Measurements from ENCODE around the gene WDR35. TPM values are rescaled to one million over a fixed set of nuclear protein-coding genes. Genes with fewer than 3 reads are reported as not detected.

Gene WDR35
- total RNA-seq, 1 donor from 2014 or later = 6.4 TPM

DNA sequence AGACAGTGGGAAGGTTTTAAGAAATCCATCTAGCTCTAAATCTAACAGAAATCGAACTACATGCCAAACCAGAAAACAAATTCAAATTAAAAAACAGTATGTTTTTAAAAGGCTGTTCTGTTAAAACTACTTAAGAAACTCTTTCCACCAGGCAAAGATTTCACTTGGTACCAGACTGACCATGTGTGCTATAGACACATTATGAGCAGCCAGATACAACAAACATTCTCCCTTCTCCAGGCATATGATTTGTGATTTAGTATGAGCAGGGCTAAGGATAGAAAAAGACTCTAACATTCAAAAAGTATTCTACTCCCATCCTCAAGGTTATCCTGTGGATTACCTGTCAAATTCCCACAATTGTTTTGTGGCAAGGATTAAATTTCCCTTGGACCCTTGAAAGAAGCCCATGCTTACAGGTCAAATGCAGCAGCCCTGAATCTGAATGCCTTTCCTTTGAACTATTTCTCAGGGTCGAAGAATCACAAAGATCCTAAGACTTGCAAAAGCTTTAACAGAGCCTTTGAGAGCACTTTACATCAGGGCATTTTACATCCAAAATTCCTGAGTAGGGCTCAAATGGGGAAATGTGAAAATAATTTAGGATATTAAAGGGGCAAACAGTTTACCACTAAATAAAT, 45.6 kb downstream of the WDR35 start:
- Mint-ChIP-seq H3K4me1 (ENCODE audit: low read depth, unreplicated experiment) (peaks cover 4% of the 10 kb centered on the region), H3K27me3 (ENCODE audit: unreplicated experiment) (peaks cover 1% of the 10 kb centered on the region), H3K4me3 (ENCODE audit: unreplicated experiment) (no peak overlapping the region), H3K9me3 (ENCODE audit: unreplicated experiment) (no peaks in the 10 kb centered on the region), H3K27ac (ENCODE audit: unreplicated experiment) (no peak overlapping the region), H3K36me3 (ENCODE audit: unreplicated experiment) (no peaks in the 10 kb centered on the region)
- TF ChIP-seq, protein P1, sequence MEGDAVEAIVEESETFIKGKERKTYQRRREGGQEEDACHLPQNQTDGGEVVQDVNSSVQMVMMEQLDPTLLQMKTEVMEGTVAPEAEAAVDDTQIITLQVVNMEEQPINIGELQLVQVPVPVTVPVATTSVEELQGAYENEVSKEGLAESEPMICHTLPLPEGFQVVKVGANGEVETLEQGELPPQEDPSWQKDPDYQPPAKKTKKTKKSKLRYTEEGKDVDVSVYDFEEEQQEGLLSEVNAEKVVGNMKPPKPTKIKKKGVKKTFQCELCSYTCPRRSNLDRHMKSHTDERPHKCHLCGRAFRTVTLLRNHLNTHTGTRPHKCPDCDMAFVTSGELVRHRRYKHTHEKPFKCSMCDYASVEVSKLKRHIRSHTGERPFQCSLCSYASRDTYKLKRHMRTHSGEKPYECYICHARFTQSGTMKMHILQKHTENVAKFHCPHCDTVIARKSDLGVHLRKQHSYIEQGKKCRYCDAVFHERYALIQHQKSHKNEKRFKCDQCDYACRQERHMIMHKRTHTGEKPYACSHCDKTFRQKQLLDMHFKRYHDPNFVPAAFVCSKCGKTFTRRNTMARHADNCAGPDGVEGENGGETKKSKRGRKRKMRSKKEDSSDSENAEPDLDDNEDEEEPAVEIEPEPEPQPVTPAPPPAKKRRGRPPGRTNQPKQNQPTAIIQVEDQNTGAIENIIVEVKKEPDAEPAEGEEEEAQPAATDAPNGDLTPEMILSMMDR (IDR thresholded peaks at IDR 0.05; ENCODE audit: partially characterized antibody, unreplicated experiment) = no peak
- DNase-seq = no peak

DNA sequence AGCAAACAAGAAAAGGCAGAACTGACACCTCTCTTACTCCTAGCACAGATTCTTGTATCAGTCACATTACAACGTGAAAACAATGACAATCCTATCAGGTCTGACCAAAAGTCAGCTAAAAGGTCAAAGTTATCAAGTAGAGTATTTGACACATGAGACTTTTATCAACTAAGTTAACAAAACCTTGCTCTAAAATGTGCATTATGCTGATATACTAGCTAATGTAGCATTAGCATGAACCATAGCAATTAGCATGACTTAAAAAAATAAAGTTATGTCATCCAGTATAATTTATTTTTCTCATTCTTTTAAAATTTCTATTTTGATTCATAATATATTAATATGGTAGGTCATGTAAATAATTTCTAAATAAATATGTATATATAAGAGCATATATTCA, 46.7 kb downstream of the WDR35 start:
- DNase-seq = no peak
- no peak overlapping the region for H3K27ac Mint-ChIP-seq (ENCODE audit: unreplicated experiment)
- no peaks in the 10 kb centered on the region for H3K36me3 Mint-ChIP-seq (ENCODE audit: unreplicated experiment)
- H3K4me3 Mint-ChIP-seq (ENCODE audit: unreplicated experiment) = no peak overlapping the region
- H3K9me3 Mint-ChIP-seq (ENCODE audit: unreplicated experiment) = no peaks in the 10 kb centered on the region
- H3K27me3 Mint-ChIP-seq (ENCODE audit: unreplicated experiment) = peaks cover 1% of the 10 kb centered on the region
- H3K4me1 Mint-ChIP-seq (ENCODE audit: low read depth, unreplicated experiment) = peaks cover 4% of the 10 kb centered on the region
- TF ChIP-seq, protein P1 (IDR thresholded peaks at IDR 0.05; ENCODE audit: partially characterized antibody, unreplicated experiment) = no peak

DNA sequence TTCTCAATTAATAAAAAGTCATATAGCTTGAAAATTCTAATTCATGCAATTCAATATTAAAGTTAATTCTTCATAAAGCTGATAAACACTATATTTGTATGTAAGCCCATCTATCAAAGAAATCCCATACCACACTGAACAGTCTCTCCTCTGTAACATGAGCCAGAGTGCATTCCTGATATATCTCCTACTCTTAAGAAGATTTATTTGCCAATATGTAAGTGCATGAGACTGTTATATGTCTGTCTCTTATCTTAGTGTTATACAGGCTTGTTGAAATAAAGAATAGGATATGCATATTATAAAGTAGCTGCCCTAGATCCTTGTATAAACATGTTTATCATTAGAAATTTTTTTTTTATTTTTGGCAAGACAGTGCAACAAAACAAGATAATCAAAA, 47.7 kb downstream of the WDR35 start:
- H3K4me3 Mint-ChIP-seq (ENCODE audit: unreplicated experiment) = no peak overlapping the region
- no peak for DNase-seq
- H3K27ac Mint-ChIP-seq (ENCODE audit: unreplicated experiment) = no peak overlapping the region
- TF ChIP-seq, protein P1 (IDR thresholded peaks at IDR 0.05; ENCODE audit: partially characterized antibody, unreplicated experiment) = no peak
- peaks cover 4% of the 10 kb centered on the region for H3K4me1 Mint-ChIP-seq (ENCODE audit: low read depth, unreplicated experiment)
- H3K27me3 Mint-ChIP-seq (ENCODE audit: unreplicated experiment) = peaks cover 1% of the 10 kb centered on the region
- H3K9me3 Mint-ChIP-seq (ENCODE audit: unreplicated experiment) = no peaks in the 10 kb centered on the region
- H3K36me3 Mint-ChIP-seq (ENCODE audit: unreplicated experiment) = no peaks in the 10 kb centered on the region

DNA sequence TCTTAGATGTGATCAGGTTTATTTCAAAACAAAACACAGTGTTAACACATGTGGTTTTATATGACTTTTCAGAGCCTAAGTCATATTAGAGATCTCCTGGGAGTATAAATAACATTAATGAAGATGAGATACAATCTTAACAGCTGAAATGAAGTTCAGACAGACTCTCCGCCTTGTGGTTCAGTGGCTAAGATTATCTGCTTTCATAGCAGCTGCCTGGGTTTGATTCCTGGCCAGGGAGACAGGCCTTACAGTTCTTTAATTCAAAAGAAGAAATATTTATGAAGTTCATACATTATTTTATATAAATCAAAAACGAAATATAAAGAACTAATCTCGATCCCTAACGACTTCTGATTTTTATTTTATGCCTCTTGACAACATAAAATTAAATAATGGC, 52.9 kb downstream of the WDR35 start:
- no peaks in the 10 kb centered on the region for H3K36me3 Mint-ChIP-seq (ENCODE audit: unreplicated experiment)
- no peak overlapping the region for H3K4me3 Mint-ChIP-seq (ENCODE audit: unreplicated experiment)

DNA sequence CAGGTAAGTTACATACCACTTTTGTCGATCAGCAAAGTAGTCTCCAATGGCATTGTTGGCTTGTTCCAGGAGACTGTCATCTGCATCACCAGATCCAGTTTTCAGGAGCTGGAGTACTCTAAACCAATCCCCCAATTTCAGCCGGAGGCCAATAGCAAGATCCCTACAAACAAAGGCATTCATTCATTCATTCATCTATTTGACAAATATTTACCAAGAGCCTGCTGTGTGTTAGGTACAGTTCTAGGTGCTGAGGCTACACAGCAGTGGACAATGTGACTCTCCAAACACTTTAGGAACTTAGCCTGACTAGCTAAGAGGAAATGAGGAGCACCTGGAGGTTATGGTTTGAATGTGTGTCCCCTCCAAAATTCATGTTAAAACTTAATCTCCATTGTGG, 53.7 kb downstream of the WDR35 start:
- DNase-seq = no peak
- Mint-ChIP-seq H3K4me3 (ENCODE audit: unreplicated experiment) (no peak overlapping the region), H3K36me3 (ENCODE audit: unreplicated experiment) (no peaks in the 10 kb centered on the region), H3K27ac (ENCODE audit: unreplicated experiment) (no peak overlapping the region), H3K27me3 (ENCODE audit: unreplicated experiment) (peaks cover 1% of the 10 kb centered on the region), H3K4me1 (ENCODE audit: low read depth, unreplicated experiment) (no peaks in the 10 kb centered on the region), H3K9me3 (ENCODE audit: unreplicated experiment) (no peaks in the 10 kb centered on the region)
- TF ChIP-seq, protein P1 (IDR thresholded peaks at IDR 0.05; ENCODE audit: partially characterized antibody, unreplicated experiment) = no peak

More for the DNA sequence above, 52.9 kb downstream of the WDR35 start:
- H3K9me3 Mint-ChIP-seq (ENCODE audit: unreplicated experiment) = no peaks in the 10 kb centered on the region
- H3K27me3 Mint-ChIP-seq (ENCODE audit: unreplicated experiment) = peaks cover 1% of the 10 kb centered on the region
- TF ChIP-seq, protein P1 (IDR thresholded peaks at IDR 0.05; ENCODE audit: partially characterized antibody, unreplicated experiment) = no peak
- H3K4me1 Mint-ChIP-seq (ENCODE audit: low read depth, unreplicated experiment) = no peaks in the 10 kb centered on the region
- no peak overlapping the region for H3K27ac Mint-ChIP-seq (ENCODE audit: unreplicated experiment)
- no peak for DNase-seq
